ENCODE measurements around the gene MYH15. TPM values are rescaled to one million over a fixed set of nuclear protein-coding genes. Genes with fewer than 3 reads are reported as not detected.

The MYH15 gene
- total and polyA plus RNA-seq, 2 of the 8 experiments (the other 6 are each of a cell fraction or from before 2014, with no cell fraction given) = under 0.01 TPM; not detected in 1

GRCh38 chr3:108441518-108441917 is 68.9 kb downstream of the MYH15 start (continued):
- TF ChIP-seq CHD7 (IDR thresholded peaks at IDR 0.05; ENCODE audit: insufficient replicate concordance, low read length) (no peak), BACH1 (IDR thresholded peaks at IDR 0.05; ENCODE audit: low read length) (no peak), BCL11A (IDR thresholded peaks at IDR 0.05; ENCODE audit: low read depth in 2 of 2, low read length in 2 of 2) (no peak), CREB1 (IDR thresholded peaks at IDR 0.05) (no peak), CTBP2 (IDR thresholded peaks at IDR 0.05; ENCODE audit: borderline replicate concordance, insufficient read depth, insufficient read length, low read length) (no peak), SP2 (IDR thresholded peaks at IDR 0.05; ENCODE audit: low read length) (no peak), SIRT6 (IDR thresholded peaks at IDR 0.05; ENCODE audit: low read length) (no peak), POLR2A (IDR thresholded peaks at IDR 0.05; ENCODE audit: control extremely low read depth in 1 of 2, low read depth in 2 of 2, low read length in 2 of 2) (no peak), FOSL1 (IDR thresholded peaks at IDR 0.05; ENCODE audit: insufficient read depth, low read depth, low read length) (no peak), CEBPB (IDR thresholded peaks at IDR 0.05; ENCODE audit: low read depth, low read length) (no peak), TCF12 (IDR thresholded peaks at IDR 0.05; ENCODE audit: low read depth, low read length) (no peak), CHD2 (IDR thresholded peaks at IDR 0.05; ENCODE audit: low read length) (no peak), EGR1 (IDR thresholded peaks at IDR 0.05; ENCODE audit: borderline replicate concordance, low read depth, low read length) (no peak)
- TF ChIP-seq, protein P1, sequence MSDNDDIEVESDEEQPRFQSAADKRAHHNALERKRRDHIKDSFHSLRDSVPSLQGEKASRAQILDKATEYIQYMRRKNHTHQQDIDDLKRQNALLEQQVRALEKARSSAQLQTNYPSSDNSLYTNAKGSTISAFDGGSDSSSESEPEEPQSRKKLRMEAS (IDR thresholded peaks at IDR 0.05) = no peak
